ENCODE data around the gene C12orf42. TPM values are rescaled to one million over a fixed set of nuclear protein-coding genes. Genes with fewer than 3 reads are reported as not detected.

The C12orf42 gene
- total RNA-seq, 4 donors from 2014 or later = 0.38 TPM; not detected in 3

GRCh38 chr12:103288016-103288415, 207.8 kb downstream of the C12orf42 start:
- no peak for TF ChIP-seq CTCF (IDR thresholded peaks at IDR 0.05; ENCODE audit: low read depth)

DNA sequence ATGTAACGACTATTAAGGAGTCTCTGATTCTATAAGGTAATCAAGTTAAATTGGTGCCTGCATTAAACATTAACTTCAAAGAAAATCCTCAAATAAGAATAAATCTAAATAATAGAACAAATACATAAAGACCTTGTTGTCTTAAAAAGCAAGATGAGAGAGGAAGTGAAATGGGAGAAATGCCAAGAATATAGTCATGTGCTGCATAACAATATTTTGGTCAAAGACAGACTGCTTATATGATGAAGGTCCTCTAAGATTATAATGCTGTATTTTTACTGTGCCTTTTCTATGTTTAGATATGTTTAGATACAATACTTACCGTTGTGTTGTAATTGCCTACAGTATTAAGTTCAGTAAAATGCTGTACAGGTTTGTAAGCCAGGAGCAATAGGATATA, 213.6 kb downstream of the C12orf42 start:
- TF ChIP-seq CTCF (IDR thresholded peaks at IDR 0.05; ENCODE audit: low read depth) = no peak

DNA sequence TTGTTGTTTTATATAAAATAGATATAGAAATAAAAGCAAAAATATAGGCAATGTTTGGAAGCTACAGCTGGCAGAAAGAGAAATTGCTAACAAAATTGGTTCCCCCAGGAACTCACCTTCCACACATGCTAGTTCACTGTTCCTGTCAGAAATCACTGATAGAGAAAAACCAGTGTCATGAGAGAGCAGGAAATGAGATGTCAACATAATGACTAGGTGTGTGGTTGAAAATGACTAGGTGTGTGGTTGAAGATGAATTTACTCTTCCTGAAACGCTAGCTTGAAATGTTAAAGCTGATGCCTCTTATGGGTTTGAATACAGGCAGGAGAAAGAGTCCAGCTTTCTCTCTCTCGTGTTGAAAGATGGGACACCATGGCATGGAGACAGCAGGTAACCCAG, 216.3 kb downstream of the C12orf42 start:
- no peak for TF ChIP-seq CTCF (IDR thresholded peaks at IDR 0.05; ENCODE audit: low read depth)

DNA sequence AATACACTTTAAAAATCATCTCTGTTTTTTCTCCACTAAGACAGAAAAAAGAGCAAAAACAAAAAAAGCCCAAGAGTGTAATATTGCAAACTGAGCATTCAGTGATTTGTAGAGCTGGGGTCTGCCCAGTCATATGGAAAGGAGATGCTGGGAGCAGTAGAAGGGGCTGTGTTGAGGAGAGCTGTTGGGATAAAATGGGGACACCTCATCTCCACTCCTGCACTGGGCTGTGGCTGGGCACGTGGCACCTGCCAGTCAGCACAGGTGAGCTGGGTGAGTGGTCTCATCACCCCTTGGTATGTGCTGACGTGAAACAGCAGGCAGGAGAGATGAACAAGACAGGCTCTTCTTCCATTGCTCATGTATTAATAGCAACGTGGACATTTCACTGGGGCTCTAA, 217.4 kb downstream of the C12orf42 start:
- no peak for TF ChIP-seq CTCF (IDR thresholded peaks at IDR 0.05; ENCODE audit: low read depth)

GRCh38 chr12:103273645-103274044, 222.1 kb downstream of the C12orf42 start:
- no peak for TF ChIP-seq CTCF (IDR thresholded peaks at IDR 0.05; ENCODE audit: low read depth)

DNA sequence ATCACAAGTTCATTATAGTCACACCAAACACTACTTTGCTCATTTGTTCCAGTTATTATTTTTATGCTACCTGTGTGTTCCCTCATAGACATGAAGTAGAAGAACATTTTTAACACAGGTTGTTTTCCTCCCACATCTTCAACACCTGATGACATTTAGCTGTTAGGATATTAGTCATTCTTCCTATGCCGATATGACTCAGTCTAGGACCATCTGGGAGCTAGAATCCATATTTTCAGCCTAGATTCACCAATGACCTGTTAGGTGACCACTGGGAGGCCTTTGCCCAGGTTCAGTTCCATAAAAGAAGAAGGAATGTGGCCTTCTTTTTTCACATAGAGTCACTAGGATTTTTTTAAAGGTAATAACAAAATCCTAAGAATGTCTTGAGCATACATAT, 222.8 kb downstream of the C12orf42 start:
- TF ChIP-seq CTCF (IDR thresholded peaks at IDR 0.05; ENCODE audit: low read depth) = no peak

DNA sequence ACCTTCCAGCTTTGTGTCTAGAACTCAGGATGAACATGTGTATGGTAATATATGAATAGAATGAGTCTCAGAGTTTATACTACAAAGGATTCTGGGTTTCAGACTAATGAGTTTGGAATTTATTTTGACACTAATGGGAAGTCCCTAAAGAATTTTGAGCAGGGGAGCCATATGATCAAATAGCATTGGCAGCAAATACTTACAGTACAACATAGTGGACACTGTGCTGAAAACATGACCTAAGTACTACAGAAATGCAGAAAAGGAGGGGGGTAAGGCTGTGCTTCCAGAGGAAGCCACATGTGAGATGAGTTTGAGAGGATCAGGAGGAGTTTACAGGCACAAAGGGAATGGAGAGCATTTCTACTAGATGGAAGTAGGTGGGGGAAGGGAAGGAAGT, 225.8 kb downstream of the C12orf42 start:
- no peak for TF ChIP-seq CTCF (IDR thresholded peaks at IDR 0.05; ENCODE audit: low read depth)

Data from subcutaneous adipose tissue (tissue), 4 donors.